ENCODE results near the gene RTEL1. TPM values are rescaled to one million over a fixed set of nuclear protein-coding genes. Genes with fewer than 3 reads are reported as not detected.
"Not testable (repeated sequence)": the region's sequence is repeated elsewhere in the genome, so short reads cannot be mapped to it uniquely, and the experiment has no call there.

The RTEL1 gene
- total RNA-seq, 1 donor from 2014 or later: 17.6 TPM

DNA sequence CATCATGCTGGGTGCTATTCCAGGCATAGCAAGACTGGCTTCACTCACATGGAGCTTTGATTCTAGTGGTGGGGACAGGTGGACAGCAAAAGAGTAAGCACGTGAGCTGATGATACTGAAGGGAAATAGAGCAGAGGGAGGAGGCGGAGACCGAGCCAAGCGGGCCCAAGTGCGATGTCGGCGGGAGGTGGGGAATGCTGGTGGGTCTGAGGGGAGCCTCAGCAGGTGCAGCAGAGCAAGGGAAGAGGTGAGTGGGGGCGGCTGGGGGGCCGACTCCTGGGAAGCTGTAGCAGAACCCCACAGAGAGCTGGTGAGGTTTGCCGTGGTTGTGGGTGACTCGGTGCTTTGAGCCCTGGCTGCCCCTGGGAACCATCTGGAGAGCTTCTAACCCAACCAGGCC, 10.2 kb downstream of the RTEL1 start:
- no peak for DNase-seq (ENCODE audit: low spot score)

DNA sequence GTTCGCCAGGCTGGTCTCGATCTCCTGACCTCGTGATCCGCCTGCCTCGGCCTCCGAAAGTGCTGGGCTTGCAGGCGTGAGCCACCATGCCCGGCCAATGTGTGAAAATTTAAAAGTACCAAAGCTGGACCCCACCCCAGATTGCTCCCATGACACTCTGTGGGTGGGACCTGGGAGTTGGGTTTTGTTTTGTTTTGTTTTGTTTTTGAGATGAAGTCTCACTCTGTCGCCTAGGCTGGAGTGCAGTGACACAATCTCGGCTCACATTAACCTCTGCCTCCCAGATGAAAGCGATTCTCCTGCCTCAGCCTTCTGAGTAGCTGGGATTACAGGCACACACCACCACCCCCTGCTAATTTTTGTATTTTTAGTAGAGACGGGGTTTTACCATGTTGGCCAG, 13.6 kb downstream of the RTEL1 start:
- not testable (repeated sequence) for DNase-seq (ENCODE audit: low spot score)

DNA sequence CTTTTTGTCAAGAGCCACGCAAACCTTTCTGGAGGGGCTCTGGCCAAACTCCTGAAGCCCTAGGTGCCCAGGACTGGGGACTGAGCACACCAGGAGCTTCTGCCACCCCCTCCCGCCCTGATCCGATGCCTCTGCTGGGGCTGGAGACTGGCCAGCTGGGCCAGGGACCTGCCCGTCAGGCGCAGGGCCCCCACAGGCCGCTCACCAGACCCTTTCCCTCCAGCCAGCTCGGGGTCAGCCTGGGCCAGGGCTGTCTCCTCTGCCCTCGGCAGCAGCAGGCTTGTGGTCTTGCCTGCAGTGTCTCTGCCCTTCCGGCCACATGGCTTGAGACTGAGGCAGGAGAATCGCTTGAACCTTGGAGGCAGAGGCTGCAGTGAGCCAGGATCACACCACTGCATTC, 14.6 kb downstream of the RTEL1 start:
- DNase-seq (ENCODE audit: low spot score): no peak

DNA sequence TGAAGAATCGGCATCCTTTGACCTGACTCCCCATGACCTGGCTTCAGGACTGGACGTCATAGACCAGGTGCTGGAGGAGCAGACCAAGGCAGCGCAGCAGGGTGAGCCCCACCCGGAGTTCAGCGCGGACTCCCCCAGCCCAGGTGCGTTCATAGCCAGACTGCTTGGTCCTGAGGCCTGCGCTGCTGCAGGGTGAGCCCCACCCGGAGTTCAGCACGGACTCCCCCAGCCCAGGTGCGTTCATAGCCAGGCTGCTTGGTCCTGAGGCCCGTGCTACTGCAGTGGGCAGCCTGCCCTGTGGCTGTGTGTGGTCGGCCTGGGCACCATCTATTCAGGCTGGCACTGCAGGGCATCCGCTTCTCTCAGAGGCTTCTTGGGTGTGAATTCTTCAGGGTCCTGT, 15.8 kb downstream of the RTEL1 start:
- no peak for DNase-seq (ENCODE audit: low spot score)

DNA sequence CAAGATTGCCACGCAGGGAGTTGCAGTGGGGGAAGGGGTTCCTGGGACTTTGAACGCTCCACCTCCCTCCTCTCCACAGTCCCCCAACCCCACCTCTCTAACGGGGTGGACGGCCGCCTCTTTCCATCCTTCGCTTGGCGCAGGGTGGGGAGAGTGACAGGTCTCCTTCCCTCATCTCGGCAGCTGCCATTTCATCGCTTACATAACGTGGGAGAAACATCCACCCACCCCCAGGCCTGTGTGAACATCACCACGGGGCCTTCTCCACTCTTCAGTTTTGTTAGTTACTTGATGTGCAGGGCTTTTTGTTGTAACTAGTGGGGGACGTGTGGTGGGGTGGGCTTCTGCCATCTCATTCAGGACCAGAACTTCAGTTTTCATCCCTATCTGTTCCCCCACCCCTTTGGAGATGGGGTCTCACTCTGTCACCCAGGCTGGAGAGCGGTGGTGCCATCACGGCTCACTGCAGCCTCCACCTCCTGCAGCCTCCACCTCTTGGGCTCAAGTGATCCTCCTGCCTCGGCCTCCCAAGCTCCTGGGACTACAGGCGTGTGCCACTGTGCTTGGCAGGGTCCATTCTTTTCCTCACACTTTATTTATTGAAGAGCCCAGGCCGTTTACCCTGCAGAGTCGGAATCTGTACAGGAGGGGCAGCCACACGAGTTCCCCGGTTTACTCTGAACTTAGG, 17.7 kb downstream of the RTEL1 start:
- DNase-seq (ENCODE audit: low spot score): no peak

DNA sequence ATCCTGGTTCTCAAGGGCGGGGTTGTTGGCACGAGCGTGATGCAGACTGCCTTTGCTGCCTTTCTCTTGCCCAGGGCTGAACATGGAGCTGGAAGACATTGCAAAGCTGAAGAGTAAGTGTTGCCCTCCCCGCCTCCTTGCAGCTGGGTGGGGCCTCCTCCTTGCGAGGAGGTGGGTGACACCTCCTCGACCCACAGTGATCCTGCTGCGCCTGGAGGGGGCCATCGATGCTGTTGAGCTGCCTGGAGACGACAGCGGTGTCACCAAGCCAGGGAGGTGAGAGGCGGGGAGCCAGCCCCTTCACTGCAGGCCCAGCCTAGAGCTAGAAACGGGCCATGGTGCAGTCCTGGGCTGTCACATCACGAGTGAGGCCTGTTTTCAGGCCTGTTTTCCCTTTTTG, 20.0 kb downstream of the RTEL1 start:
- DNase-seq (ENCODE audit: low spot score): no peak

DNA sequence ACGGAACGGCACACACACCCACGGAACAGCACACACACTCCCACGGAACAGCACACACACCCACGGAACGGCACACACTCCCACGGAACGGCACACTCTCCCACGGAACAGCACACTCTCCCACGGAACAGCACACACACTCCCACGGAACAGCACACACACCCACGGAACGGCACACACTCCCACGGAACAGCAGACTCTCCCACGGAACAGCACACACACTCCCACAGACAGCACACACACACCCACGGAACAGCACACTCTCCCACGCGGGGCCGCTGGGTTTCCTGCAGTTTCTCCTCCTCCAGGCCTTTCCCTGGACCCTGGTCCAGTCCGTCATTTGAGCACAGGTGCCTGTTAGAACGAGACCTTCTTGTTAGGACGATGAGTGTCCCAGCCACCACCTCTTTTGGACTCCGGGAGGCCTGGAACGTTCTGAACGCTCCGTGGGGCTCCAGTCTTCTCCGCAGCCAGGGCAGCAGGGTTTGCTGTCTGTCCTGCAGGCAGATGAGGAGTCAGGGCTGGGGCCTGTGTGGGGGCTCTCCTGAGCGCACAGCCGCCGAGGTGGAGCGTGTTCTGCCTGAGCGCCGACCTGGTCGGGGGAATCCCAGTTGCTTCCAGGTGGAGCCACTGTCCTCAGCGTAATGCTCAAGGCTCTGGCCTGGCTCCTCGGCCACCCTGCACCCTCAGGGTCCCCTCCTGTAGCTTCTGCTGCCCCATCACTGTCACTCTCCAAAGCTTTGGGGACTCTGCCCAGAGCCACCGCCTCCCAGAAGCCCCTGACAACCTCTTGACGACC, 20.8 kb downstream of the RTEL1 start:
- DNase-seq (ENCODE audit: low spot score): no peak

DNA sequence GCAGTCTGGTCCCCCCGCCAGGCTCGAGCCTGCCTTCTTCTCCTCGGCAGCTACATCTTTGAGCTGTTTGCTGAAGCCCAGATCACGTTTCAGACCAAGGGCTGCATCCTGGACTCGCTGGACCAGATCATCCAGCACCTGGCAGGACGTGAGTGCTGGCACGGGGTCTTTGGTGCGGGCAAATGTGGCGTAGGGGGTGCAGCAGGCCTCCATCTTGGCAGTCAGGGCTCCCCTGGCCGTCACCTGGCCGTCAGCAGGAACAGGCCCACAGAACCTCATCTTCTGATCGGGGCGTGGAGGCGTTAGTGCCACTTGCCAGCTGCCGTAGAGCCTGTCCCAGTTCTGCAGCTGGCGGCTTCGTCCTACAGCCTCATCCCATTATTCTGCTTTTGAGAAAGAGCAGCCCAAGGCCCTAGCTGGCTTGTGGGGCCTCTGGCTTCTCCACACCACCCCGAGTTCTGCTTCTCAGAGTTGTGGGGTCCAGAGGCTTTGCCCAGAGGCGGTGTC, 21.7 kb downstream of the RTEL1 start:
- no peak for DNase-seq (ENCODE audit: low spot score)

DNA sequence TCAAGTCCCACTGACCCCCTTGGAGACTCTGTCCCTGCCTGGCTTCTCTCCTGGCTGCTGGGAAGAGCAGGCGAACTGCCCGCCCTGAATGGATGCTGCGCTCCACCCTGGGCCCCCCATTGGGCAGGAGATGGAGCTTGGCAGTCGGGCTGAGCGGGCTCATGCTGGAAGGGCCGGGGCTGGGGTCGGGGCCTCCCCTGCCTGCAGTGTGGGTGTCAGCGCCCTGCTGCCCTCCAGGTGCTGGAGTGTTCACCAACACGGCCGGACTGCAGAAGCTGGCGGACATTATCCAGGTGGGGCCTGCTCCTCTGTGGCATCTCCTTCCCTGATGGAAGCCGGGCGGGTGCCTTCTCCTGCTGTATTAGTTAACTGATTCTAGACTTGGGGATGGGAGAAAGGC, 22.3 kb downstream of the RTEL1 start:
- DNase-seq (ENCODE audit: low spot score): no peak

DNA sequence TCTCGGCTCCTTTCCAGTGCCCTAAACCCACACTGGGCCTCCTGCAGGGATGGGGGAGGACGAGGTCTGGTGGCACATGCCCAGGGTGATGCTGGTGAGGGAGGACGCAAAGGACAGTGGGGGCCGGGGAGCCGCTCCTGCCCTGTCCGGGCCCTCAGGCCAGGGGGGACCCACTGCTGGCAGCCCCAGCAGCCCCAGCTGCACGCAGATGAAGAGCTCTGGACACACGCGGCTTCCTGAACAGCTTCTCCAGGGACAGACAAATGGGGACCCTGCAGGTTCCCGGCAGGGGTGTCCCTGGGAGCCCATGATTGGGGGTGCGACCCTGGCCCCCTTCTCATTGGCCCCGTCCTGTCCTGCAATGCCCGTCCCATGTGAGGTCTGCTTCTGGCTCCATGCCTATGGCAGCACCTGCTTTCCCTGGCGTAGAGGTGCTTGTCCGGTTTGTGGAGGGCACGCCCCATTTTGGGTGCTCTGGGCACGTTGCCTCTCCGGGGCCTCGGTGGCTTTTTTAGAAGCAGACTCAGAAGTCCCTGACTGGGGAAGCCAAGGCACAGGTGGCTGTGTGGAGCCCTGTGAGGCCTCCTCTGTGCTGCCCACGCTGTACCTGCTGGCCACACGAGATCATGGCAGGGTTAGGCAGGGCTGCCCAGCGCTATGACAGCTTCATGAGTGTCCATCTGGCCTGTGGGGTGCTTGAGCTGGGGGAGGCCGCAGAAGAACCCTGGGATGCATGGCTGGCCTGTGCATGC, 22.9 kb downstream of the RTEL1 start:
- no peak for DNase-seq (ENCODE audit: low spot score)

DNA sequence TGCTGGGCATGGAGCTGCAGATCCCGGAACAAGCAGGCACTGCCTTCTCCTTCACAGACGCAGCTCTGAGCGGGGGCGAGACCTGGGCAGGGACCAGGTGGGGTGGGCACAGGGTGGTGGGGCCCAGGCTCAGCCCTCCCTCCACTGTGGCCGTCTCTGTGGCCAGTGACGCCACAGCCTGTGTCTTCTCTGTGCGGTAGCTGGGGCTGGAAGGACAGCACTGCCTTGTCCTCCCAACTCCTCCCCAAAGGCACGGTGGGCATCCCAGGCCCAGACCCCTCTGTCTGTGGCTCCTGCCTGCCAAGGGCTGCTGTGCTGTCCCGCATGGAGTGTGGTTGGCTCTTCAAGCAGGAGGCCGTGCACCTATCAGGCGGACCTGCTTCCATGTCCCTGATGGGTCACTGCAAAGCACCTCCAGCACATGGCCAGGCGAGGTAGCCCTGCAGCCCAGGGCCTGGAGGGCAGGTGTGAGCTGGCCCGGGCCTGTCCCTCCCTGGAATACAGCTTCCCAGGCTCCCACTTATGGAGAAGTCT, 23.6 kb downstream of the RTEL1 start:
- DNase-seq (ENCODE audit: low spot score): no peak

DNA sequence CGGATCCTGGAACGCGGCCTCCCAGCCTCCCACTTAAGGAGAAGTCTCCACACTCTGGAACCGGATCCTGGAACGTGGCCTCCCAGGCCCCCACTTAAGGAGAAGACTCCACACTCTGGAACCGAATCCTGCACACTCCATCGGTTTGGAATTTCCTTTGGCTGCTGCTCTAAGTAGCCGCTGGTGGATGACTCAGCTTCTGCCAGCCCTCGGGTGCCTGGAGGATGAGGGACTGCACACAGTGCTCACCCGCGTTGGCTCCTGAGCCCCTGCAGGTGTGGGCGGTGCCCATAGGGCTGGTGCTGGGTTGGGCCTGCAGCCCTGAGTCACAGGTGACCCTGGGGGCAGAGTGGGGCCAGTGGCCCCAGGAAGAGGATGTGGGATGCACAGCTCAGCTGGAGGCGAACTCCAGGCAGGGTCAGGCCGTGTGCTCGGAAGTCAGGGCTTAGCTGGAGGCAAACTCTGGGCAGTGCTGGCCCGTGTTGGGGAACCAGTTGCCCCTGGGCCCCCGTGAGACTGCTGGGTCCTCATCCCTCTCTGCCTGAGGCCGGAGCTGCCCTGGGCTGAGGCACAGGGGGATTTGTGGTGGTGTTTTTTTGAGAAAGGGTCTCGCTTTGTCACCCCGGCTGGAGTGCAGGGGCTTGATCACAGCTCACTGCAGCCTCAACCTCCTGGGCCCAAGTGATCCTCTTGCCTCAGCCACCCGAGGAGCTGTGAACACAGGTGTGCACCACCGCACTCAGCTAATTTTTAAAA, 24.4 kb downstream of the RTEL1 start:
- DNase-seq (ENCODE audit: low spot score): peak; percentile 50

DNA sequence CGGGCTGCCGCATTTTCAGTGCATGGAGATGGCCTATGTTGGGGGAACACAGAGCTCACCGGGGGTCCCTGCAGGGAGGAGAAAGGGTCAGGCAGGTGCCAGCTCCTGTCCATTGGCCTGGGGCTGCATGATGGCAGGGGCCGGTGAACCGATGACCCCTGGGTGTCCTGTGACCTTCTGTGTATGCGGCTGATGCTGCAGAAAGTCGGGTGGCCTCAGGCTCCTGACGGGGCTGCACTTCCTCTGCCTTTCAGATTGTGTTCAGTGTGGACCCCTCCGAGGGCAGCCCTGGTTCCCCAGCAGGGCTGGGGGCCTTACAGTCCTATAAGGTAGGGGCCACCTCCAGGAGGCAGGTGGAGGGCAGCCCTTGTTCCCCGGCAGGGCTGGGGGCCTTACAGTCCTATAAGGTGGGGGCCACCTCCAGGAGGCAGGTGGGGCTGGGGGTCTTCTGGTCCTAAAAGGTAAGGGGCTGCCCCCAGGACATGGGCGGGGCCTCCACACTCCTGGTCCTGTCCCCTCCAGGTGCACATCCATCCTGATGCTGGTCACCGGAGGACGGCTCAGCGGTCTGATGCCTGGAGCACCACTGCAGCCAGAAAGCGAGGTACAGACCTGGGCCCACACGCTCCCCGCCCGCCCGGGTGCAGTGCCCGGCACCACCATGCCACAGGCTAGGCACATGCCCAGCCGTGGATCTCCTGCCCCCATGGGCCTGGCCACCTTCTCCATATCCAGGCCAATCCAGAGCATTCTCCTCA, 27.3 kb downstream of the RTEL1 start:
- DNase-seq (ENCODE audit: low spot score): no peak

DNA sequence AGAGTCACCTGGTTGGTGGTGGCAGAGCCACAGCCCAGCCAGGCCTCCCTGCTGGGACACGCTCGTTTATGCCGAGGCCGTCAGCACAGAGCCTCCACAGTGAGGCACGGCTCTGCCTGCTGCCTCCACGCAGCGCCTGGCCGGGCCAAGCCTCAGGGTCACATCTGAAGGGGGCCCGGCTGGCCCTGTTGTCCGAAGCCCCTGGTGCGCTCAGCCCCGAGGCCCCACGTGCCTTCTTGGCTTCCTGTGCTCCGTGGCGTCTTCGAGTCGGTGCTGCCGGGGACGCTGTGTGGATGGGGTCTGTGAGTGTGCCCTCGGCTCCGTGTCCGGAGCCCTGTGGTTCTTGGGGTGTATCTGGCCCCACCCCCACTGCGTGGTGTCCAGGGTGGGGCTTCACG, 28.0 kb downstream of the RTEL1 start:
- no peak for DNase-seq (ENCODE audit: low spot score)

DNA sequence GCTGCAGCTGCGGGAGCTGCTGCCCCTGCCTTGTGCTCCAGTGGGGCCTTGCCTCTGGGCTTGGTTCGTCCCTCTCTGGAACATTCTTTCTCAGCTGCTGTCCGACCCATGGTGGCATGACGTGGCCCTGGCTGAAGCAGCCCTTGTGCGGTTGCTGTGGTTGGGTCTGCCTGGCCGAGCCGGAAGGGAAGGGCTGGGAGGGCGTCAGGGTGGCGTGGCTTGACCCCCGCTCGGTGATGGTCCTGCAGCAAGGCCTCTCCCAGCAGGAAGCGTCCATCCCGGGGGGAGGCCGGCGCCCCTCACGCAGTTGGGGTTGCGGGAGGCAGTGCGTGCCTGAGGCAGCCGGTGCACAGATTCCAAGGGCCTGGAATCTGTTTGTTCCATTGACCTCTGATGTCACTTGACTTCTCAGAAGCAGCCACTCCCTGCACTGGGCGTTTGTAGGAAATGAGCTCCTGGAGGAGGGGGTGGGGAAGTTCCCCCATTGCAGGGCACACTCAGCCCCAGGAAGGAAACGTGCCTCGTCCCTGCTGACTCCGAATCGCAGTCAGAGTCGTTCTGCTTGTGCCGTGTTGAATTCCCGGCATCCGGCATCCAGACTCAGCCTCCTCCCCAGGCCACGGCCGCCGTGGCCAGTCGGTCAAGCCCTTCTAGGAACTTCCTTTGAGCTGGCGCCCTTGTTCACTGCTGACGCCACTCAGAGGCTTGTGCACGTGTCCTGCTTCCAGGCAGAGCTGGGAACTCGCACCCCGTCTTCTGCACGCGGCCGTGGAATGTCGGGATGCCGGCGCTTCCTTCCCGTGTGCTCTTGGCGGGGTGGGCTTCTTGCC, 28.6 kb downstream of the RTEL1 start:
- peak; percentile 72 for DNase-seq (ENCODE audit: low spot score)

DNA sequence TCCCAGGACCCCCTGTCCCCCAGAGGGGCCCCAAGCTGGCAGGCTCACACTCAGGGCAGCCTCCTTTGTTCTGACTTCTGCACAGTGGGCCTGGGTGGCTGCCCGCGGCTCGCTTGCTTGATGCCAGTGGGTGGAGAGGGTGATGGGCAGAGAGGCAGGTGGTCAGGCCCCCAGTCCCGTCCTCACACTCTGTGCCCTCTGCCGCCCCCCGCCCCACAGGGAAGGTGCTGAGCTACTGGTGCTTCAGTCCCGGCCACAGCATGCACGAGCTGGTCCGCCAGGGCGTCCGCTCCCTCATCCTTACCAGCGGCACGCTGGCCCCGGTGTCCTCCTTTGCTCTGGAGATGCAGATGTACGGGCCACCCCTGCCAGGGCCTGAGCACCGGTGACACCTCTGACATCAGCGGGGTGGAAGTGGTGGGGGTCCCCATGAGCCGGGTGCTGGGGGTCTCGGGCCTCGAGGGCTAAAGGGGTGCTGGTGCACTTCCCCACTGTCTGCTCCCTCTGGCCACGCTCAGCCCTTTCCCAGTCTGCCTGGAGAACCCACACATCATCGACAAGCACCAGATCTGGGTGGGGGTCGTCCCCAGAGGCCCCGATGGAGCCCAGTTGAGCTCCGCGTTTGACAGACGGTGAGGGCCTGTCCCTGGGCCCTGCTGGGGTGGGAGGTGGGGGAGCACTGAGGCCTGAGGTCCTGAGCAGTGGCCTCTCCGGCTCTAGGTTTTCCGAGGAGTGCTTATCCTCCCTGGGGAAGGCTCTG, 29.5 kb downstream of the RTEL1 start:
- DNase-seq (ENCODE audit: low spot score): no peak

DNA sequence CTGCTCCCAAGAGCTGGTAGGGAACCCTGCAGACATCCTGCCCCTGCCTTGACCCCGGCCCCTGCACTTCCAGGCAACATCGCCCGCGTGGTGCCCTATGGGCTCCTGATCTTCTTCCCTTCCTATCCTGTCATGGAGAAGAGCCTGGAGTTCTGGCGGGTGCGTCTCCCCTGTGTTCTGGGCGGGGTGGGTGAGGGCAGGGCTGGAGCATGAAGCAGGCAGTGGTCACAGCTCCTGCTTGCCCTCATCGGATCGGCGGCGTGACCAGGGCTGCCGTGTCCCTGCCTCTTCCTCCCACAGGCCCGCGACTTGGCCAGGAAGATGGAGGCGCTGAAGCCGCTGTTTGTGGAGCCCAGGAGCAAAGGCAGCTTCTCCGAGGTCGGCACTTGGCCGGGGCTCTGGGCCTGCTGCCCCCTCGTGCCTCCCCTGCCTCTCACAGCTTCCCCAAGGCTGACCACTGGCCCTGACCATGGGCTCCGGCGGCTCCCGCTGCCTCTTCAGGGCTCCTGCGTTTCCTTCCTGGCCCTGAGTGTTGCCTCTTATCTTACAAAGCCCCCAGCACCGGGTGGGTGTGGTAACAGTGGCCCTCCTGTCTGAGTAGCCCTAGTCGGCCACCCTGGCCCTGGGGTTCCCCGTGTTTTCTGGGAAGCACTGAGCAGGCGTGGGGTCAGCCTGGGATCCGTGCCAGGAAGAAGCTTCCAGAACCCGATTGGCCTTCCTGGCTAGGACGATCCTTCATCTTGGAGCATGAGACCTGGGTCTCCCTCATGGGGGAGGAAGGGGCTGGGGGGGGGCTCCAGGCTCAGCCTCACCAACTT, 30.3 kb downstream of the RTEL1 start:
- no peak for DNase-seq (ENCODE audit: low spot score)

Measured in umbilical cord (tissue), 2 donors.